Stimulated activated CD4-positive, alpha-beta T cell treated with anti-CD3 and anti-CD28 coated beads, Interleukin-4, amount 100 ng/mL, for 48 hours (primary cell): ENCODE data around the gene PPP2R3A.
"Not testable (repeated sequence)": the region's sequence is repeated elsewhere in the genome, so short reads cannot be mapped to it uniquely, and the experiment has no call there.

Experiments
- DNase-seq, 2 donors: peaks; one replicate each; pipeline ENCODE4 v3.0.0-alpha.2; 2020; ENCODE audit warnings: low read depth in 2 of 2

The PPP2R3A gene, protein sequence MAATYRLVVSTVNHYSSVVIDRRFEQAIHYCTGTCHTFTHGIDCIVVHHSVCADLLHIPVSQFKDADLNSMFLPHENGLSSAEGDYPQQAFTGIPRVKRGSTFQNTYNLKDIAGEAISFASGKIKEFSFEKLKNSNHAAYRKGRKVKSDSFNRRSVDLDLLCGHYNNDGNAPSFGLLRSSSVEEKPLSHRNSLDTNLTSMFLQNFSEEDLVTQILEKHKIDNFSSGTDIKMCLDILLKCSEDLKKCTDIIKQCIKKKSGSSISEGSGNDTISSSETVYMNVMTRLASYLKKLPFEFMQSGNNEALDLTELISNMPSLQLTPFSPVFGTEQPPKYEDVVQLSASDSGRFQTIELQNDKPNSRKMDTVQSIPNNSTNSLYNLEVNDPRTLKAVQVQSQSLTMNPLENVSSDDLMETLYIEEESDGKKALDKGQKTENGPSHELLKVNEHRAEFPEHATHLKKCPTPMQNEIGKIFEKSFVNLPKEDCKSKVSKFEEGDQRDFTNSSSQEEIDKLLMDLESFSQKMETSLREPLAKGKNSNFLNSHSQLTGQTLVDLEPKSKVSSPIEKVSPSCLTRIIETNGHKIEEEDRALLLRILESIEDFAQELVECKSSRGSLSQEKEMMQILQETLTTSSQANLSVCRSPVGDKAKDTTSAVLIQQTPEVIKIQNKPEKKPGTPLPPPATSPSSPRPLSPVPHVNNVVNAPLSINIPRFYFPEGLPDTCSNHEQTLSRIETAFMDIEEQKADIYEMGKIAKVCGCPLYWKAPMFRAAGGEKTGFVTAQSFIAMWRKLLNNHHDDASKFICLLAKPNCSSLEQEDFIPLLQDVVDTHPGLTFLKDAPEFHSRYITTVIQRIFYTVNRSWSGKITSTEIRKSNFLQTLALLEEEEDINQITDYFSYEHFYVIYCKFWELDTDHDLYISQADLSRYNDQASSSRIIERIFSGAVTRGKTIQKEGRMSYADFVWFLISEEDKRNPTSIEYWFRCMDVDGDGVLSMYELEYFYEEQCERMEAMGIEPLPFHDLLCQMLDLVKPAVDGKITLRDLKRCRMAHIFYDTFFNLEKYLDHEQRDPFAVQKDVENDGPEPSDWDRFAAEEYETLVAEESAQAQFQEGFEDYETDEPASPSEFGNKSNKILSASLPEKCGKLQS (N-terminal part only)

DNA sequence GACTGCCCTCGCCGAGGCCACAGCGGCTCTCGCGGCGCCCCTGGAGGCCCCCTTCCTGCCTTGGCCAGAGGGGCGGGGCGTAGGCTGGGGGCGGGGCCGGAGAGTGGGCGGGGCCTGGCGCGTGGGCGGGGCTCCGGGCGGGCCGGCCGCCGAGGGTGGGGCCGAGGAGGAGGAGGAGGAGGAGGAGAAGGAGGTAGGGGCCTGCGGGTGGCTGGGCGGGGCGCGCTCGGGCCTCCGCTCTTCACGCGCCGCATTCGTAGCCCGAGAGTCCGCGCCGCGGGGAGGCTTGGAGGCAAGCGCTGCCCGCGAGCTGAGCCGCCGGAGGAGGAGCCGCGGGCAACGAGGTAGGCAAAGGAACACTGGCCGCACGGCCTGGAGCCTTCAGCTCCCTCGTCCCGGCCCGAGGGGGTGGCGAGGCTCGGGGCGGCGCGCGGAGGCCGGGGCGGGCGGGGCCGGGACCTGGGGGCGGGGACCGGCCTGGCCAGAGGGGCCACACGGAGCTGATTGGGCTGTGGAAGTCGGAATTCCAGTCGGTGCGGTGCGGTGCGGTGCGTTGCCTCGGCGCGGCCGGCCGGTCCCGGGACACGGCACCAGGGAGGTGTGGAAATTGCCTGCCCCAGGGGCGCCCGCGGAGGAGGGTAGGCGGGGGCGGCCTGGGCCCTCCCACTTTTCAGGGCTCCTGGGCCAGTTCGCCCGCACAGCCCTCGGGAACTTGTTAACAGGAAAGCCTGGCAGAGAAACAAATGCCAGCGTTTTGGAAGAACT, at the start of gene PPP2R3A:
TSS of gene PPP2R3A (plus strand) at position 223 of the 765 bp plus-strand sequence. CDS start 35,771 bp downstream, outside the sequence.
- peak; percentile 62 to 63 for DNase-seq

DNA sequence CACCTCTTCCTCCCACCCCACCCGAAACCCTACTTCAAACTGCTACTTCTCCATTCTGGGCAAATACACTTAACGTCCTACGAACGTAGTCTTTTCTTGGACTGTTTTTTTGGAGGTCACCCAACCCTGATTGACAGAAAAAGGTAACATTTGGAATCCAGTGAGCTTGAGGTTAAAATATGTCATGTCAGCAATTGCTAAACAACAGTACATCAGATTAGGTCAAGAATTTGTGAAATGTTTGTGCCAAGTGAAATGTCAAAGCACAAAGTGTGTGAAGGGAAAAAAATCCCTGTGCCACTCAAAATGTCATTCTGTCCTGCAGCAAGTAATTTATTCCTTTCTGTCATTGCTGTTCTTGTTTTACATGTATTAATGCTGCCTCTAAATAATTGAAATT, 49.2 kb upstream of the PPP2R3A start:
- no peak for DNase-seq

DNA sequence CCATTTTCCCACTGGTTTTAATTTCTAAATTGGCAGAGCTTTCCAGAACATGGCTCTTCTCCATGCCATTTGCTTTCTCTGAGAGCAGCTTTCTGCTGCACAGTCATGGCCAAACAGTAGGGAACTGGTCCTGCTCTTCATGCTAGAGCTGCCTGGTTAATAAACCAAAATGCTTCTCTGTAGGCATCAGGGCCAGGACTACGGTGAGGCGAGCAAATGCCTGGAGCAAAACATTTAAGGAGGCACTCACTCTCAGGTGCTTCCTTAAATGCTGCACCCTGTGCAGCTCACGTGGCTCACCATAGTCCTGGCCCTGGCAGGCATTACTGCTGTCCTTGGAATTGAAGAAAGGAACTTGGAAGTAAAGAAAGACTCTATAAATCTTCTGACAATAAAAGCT, 48.5 kb upstream of the PPP2R3A start:
- no peak for DNase-seq

DNA sequence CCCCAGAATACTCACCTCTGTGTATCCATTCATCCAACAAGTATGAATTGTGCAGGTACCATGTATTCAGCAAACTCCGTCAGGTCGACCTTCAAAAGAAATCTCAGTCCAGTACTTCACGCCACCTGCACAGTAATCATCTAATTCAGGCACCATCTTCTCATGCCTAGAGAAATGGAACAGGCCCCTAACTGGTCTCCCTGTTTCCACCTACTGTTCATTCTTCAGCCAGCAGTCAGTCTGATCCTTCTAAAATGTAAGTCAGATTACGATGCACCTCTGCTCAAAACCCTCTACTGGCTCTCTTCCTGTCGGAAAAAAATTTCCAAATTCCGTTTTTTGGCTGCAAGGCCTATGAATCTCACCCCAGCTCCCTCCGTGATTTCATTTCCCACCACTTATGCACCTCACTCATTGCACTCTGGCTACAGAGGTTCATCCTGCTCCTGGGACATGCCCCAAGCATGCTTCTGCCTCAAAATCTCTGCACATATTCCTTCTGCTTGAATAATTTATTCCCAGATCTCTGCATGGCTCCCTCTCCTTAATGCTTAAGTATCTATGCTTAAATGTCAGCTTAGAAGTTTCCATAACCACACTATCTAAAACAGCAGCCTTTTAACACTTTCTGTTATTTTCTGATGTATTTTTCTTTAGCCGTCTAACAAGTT, 47.5 kb upstream of the PPP2R3A start:
- DNase-seq = no peak

DNA sequence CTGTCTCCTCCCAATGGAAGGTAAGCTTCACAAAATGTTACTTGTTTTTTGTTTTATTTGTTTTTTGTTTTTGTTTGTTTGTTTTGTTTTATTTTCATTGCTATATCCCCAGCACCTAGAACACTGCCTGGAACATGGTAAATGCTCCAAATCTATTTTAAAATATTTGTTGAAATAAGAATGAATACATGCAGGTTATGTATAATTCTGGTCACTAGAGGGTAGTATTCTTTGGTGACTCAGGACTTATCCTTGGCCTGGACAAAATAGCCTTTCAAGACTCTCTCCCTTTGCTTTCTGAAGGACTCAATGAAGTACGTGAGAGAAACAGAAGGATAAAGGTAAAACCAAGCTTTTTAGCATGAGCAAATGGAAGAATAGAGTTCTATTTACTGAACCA, 46.9 kb upstream of the PPP2R3A start:
- DNase-seq = no peak

DNA sequence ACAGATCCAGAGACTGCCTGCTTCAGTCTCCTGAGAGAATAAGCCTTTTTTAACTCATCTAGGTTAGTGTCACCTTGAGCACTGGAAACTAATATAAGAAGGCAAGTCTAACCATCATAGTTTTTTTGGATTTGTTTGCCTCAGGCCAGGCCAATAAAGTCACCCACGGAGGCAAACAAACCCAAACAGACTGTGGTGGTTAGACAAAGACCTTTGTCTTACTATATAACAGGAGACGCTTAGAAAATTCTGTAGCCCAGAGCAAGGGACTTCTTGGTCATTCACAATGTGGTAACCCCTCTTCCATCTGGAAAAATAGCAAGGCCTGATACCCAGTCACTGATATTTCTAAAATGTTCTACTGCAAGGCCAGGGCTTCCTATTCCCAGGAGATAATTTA, 45.3 kb upstream of the PPP2R3A start:
- no peak for DNase-seq

DNA sequence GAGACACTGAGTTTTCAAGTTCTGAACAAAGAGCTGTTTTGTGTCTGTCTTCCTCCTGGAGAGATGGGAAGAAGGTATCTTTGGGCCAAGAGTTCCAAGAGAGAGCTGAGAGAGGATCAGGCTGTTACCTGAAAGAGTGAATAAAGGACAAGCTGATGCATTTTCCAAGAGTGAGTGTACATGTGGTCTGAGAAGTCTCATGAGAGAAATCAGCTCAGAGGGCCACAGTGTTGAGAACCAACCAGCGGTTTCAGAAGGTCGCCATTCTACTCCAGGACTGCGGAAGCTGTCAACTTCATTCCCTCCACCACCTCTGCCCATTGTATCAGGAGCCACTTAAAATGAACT, 42.7 kb upstream of the PPP2R3A start:
- DNase-seq = no peak

DNA sequence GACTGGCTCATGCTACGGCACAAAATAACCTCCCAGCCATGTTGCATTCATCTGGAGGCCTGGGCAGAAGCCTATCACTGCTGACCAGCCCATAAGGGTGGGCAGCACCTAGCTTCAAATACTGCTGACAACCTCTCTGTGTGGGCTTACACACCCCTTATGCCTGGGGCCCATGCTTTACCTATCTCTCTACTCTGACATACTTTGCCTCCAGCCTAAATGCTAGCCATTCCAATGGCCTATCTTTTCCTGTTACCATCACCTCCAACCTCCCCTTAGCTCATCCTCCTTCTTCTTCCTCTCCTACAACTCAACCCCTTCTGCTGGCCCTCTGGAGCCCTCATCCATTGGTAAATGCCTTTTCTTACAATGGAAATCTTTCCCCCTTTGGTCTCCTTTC, 41.0 kb upstream of the PPP2R3A start:
- no peak for DNase-seq

DNA sequence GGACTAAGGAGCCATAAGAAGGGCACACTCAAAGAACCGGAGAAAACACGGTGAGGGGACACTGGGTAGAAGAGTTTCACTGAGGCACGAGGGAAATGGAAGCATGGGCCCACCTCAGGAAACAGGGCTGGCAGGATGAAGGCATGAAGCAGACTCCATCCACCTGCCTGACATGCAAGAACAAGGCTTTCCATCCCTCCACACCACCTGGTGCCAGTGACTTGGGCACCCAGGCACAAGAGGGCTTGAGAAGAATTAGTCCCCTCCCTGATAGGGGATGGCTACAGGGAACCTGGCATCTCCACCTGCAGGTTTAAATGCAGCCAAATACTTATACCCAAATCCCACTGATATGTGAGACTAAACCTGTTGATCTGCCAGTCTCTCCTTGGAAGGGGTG, 38.9 kb upstream of the PPP2R3A start:
- no peak for DNase-seq

DNA sequence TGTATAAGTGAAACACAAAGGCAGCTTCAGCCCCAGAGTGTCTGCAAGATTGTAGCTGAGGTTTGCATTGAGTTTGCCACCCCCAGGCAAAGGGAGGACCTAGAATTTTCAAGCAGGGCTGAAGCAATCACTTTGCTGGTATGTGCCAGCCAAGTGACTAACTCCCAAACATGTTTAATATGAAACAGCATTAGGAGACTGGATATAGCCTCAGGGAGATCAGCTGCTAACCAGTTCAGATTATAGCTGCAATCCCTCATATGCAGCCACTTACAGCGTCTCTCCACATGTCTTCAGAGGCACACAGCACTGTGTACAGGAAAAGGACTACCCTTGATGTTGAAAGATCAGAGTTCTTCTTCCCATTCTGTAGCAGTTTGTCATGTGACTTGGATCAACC, 38.4 kb upstream of the PPP2R3A start:
- no peak for DNase-seq

DNA sequence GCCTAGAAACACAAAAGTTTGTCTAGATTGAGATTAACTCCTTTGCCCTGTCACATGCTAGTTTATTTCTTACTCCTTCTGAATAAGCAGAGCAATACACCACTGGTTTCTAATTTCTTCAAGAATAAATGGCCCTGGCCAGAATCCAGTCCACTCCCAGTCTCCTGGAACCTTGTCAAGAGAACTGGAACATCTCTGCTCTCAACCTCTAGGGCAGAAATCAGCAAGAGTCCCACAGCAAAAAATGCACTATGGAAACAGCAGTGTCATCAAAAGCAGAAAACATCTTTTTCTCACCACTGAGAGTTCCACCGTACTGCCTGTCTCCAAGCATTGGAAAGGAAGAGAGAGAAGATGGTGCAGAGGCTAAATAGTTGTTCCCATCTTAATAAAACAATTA, 35.9 kb upstream of the PPP2R3A start:
- DNase-seq = no peak

DNA sequence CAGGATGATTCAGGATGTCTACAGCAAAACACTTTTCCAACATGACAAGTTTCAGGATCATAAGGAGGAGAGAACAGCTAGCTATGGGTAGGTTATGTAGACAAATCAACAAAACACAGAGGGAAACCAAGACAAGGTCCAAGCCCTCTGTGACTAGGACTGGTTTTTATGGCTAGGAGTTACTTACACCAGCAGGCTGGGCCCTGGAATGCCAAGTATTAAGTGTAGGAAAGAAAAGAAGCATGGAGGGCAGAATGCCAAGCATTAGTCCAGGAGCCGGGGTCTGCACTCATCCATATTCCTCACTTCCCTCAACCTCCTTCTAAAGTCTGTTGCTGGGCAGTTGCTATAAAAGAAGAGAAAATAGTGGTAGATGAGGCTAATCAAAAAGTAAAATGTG, 35.3 kb upstream of the PPP2R3A start:
- DNase-seq = no peak

DNA sequence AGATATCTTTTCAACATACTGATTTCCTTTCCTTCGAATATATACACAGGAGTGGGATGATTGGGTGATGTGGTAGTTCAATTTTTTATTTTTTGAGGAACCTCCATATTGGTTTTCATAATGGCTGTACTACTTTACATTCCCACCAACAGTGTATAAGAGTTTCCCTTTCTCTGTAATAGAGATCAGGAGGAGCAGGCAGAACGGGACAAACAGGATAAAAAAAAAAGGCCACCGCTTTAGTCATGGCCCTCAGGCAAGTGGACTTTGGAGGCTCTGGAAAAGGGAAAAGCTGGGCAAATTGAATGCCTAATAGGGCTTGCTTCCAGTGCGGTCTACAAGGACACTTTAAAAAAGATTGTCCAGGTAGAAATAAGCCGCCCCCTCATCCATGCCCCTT, 30.4 kb upstream of the PPP2R3A start:
- DNase-seq = not testable (repeated sequence)

DNA sequence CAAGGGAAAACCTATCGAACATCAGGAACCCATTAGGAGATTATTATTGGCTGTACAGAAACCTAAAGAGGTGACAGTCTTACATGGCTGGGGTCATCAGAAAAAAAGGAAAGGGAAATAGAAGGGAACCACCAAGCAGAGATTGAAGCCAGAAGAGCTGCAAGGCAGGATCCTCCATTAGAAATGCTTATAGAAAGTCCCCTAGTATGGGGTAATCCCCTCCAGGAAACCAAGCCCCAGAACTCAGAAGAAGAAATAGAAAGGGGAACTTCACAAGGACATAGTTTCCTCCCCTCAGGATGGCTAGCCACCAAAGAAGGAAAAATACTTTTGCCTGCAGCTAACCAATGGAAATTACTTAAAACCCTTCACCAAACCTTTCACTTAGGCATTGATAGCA, 27.8 kb upstream of the PPP2R3A start:
- DNase-seq = not testable (repeated sequence)

DNA sequence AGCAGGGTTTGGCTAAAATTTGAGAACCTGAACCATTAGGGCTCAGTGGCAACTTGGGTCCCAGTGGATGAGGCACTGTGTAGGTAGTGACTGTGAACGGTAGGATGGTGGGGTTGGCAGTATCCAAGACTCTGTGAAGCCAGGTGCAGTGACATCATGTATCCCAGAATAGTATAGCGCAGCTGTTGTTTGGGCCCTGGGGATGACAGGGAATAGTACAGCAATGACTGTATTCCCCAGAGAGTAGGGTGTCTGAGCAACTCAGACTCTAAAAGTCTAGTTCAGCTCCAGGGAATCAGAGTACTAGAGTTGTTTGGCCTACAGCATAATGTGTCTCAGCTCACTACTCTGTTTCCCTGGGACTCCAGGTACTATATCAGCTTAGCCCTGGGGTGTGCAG, 20.7 kb upstream of the PPP2R3A start:
- no peak for DNase-seq

DNA sequence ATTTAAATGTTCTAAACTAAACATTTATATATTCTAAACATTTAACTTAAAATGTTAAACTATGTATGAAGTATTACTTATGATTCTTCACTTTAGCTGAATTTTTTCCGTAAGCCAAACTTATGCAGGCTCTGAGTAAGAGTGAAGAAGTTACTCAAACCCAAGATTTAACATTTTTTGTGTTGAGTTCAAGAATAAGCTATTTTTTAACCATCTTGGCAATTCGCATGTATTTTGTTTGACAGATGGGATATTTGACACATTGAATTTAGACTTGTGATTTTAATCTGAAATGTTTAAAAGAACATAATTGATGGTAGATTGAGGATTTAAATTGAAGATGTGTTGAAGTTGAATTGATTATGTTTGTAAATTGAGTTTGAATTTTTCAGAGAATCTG, 14.6 kb upstream of the PPP2R3A start:
- DNase-seq = no peak

DNA sequence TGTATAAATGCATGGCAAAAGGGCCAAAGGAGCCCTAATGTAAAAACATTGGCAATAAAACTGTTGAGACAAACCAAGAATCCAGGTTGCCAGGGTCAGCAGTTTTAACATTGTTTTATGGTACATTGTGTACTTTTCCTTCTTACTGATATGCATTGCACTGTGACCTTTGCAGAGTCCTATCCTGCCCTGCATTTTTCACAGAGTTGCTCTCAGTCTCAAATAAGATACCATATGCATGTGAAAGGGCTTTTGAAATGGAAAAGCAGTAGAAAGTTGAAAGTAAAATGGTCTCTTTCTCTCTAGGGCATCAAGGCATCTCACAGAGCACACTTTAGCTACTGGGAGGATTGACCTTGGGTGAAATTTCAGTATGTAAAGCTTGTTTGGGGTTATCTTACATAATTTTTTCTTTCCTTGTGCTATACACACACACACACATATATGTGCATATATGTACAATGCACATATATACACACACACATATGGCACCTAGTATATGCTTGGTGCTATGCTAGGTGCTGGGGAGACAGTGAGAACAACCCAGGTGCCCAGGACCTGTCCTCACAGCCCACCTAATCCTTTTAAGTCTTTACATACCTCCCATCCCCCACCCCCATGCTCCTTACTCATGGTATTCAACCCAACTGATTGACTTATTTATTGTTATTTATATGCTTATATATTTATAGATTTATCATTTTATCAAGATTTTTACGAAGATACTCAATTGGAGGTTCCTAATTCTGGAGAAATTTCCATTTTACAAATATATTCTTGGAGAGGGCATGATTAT, 1.2 kb upstream of the PPP2R3A start:
- DNase-seq = no peak

DNA sequence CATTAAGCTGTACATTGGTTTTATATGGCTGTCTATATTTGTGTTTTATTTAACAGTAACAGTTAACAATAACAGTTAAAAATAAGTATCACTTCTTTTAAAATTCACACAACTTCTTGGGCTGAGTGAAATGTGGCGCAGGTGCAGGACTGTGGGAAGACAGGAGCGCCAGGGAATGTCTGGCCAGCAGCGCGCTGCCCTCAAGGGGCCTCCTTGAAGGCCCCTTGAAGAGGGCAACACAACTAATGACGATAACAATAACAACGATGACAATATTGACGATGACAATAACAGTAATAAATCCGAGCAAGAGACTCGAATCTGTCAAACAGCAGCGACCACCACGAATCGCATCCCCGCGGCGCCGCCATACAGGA, 411 bp upstream of the PPP2R3A start:
- DNase-seq = no peak

DNA sequence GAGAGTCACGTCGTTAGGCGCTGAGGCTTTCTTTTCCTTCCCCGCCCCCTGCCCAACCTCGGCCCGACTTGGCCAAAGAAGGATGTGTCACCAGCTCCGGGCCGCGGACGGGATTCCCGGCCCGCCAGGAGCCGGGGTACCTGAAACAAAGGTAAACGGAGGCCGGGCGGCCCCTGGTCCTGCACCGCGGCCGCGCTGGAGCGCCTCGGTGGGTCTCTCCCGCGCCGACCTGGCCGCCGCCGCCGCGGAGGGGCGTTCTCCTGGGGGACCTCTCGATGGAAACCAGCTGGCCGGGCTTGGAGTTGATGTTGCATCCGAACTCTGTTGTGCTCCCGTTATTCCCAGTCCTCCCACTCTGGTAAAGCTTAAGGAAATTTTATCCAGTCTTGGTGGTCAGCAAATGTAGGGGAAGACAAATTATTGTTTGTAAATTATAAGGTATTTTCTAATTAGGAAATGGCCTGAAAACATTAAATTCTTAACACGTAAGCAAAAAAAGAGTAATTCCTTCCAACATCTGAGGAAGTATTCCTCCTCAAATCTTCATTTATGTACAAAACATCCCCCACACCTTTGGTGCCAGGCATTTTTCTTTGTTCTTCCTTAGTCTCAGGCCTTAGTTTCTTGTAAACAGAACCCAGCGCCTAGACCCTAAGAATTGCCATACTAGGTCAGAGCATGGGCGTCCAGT, 888 bp downstream of the PPP2R3A start:
- no peak for DNase-seq

DNA sequence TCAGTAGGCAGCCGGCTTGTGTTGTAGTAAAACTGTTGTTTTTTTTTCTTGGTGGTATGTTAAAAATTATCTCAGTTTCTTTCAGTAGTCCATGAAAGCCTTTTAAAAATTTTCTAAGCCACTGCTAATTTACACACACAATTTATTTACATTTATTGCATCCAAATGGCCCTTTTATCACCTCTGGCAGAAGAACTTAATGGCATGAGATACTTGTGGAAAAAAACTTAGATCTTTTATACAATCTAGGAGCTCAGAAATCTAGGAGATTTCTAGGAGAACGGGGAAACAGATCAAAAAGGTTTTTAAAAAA, 1.4 kb downstream of the PPP2R3A start:
- DNase-seq = no peak
